A549 (cell line): Measurements from ENCODE around the gene PRKCE.

Experiments used
- CEBPB ChIP-seq, 2 experiments: fragments of >200 bp in 1 of 2; sonication (Bioruptor Twin) in 1 of 2; formaldehyde crosslinking in 1 of 2; IDR thresholded peaks; 2 replicates each; pipeline ENCODE4 v1.6.1; 2012 to 2016
- CTCF ChIP-seq: fragments of >200 bp; sonication (Bioruptor Twin); formaldehyde crosslinking; IDR thresholded peaks from 3 replicates; pipeline ENCODE4 v1.5.1; 2016
- EP300 ChIP-seq, 2 experiments: fragments of >200 bp; sonication (Bioruptor Twin); formaldehyde crosslinking; IDR thresholded peaks; 2 replicates in 1 of 2; 3 replicates in 1 of 2; pipeline ENCODE4 v1.6.1; 2016 to 2017
- HOXA7 ChIP-seq: fragments of 250-450 bp; sonication (Bioruptor Pico); IDR thresholded peaks from 2 replicates; pipeline ENCODE4 v1.5.0; 2020; ENCODE audit warnings: mild to moderate bottlenecking, moderate library complexity
- POLR2A ChIP-seq: IDR thresholded peaks from 2 replicates; pipeline ENCODE4 v1.6.1; 2012; ENCODE audit warnings: mild to moderate bottlenecking, low read length
- RCOR1 ChIP-seq: fragments of 150-350 bp; IDR thresholded peaks from 2 replicates; pipeline ENCODE4 v1.6.1; 2014; ENCODE audit warnings: antibody characterized with exemption, low read length, low read depth

- TF ChIP-seq CTCF: no peak
- TF ChIP-seq POLR2A: no peak
- TF ChIP-seq HOXA7 (CRISPR knock-in tag): no peak
- TF ChIP-seq CEBPB (IDR thresholded peaks at IDR 0.05): no peak
- no peak for TF ChIP-seq EP300 (IDR thresholded peaks at IDR 0.05)
- TF ChIP-seq RCOR1: no peak
Measured at GRCh38 chr2:45684756-45685155, 33.3 kb downstream of the PRKCE start.
